Bronchial epithelial cell (primary cell): ENCODE data around the gene CCDC63. TPM values are rescaled to one million over a fixed set of nuclear protein-coding genes. Genes with fewer than 3 reads are reported as not detected.

Experiments used
- DNase-seq: peaks from one replicate; pipeline ENCODE4 v3.0.0-alpha.2; 2010; ENCODE audit warnings: low read depth
- FAIRE-seq: peaks from 2 replicates; lab custom pipeline; 2011; peaks lifted over from hg19 to GRCh38; lab: Jason Lieb, UNC
- H3K27me3 ChIP-seq: 2 replicates; pipeline ENCODE4 v1.5.1; 2011; ENCODE audit warnings: low read length; ENCODE audit not compliant: control insufficient read depth, insufficient read depth
- H3K36me3 ChIP-seq: 2 replicates; pipeline ENCODE4 v1.5.1; 2011; ENCODE audit warnings: low read length; ENCODE audit not compliant: control insufficient read depth, insufficient read depth
- H3K4me3 ChIP-seq: 2 replicates; pipeline ENCODE4 v1.5.1; 2011; ENCODE audit warnings: mild to moderate bottlenecking, low read depth, low read length, control low read depth
- total RNA-seq: library from RNA; depleted of rRNA; stranded (reverse); fragments of >200 nt; gene quantifications from 2 replicates; pipeline ENCODE4 v1.2.1, GENCODE V29; 2014
- TF ChIP-seq, protein P1 (sequence below): IDR thresholded peaks from 2 replicates; pipeline ENCODE4 v1.5.1; 2011; ENCODE audit warnings: mild to moderate bottlenecking, moderate library complexity, low read length, control low read depth, inconsistent platforms; ENCODE audit not compliant: insufficient read depth, severe bottlenecking

The CCDC63 gene
- total RNA-seq = not detected in 2 replicates

- TF ChIP-seq, protein P1, sequence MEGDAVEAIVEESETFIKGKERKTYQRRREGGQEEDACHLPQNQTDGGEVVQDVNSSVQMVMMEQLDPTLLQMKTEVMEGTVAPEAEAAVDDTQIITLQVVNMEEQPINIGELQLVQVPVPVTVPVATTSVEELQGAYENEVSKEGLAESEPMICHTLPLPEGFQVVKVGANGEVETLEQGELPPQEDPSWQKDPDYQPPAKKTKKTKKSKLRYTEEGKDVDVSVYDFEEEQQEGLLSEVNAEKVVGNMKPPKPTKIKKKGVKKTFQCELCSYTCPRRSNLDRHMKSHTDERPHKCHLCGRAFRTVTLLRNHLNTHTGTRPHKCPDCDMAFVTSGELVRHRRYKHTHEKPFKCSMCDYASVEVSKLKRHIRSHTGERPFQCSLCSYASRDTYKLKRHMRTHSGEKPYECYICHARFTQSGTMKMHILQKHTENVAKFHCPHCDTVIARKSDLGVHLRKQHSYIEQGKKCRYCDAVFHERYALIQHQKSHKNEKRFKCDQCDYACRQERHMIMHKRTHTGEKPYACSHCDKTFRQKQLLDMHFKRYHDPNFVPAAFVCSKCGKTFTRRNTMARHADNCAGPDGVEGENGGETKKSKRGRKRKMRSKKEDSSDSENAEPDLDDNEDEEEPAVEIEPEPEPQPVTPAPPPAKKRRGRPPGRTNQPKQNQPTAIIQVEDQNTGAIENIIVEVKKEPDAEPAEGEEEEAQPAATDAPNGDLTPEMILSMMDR = peak; percentile 58
- DNase-seq (no peak), FAIRE-seq (no peak)
- Histone ChIP-seq H3K36me3 (no peaks in the 10 kb centered on the region), H3K4me3 (peak within 1 kb of the TSS; percentile 5), H3K27me3 (peaks cover 5% of the 10 kb centered on the region)
Measured at GRCh38 chr12:110846615-110847566, at the start of gene CCDC63. CCDC63 (plus strand) TSS chr12:110846987; CDS start chr12:110852955, 5,968 bp downstream.

- Histone ChIP-seq H3K36me3 (no peaks in the 10 kb centered on the region), H3K4me3 (no peak overlapping the region), H3K27me3 (no peaks in the 10 kb centered on the region)
- TF ChIP-seq, protein P1 = no peak
- FAIRE-seq (no peak), DNase-seq (no peak)
Measured at GRCh38 chr12:110798461-110798860, 48.3 kb upstream of the CCDC63 start.

- Histone ChIP-seq H3K4me3 (no peak overlapping the region), H3K27me3 (no peaks in the 10 kb centered on the region), H3K36me3 (no peaks in the 10 kb centered on the region)
- FAIRE-seq (no peak), DNase-seq (no peak)
- TF ChIP-seq, protein P1 = no peak
Measured at GRCh38 chr12:110802489-110802888, 44.3 kb upstream of the CCDC63 start.

DNA sequence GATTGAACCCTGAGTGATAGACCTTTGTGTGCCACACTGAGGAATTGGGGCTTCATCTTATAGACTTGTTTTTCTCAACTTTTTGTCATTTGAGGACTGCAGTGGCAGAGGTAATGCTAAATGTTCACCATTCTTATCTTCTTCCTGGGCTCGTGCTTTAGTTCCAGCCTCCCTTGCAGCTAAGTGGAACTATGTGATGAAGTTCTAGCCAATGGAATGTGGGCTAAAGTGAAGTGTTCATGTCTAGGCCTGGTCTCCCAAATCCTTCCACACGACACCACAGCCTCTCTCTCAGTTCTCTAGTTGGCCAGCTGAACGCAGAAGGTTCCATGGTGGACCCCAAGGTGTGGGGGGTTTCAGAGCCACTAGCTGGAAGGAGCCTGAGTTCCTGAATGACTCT, 42.4 kb upstream of the CCDC63 start:
- H3K36me3 ChIP-seq = no peaks in the 10 kb centered on the region
- no peaks in the 10 kb centered on the region for H3K27me3 ChIP-seq
- DNase-seq = no peak
- FAIRE-seq = no peak
- no peak overlapping the region for H3K4me3 ChIP-seq
- TF ChIP-seq, protein P1 = no peak

GRCh38 chr12:110807640-110808039, 39.1 kb upstream of the CCDC63 start:
- TF ChIP-seq, protein P1 = no peak
- H3K36me3 ChIP-seq = no peaks in the 10 kb centered on the region
- H3K27me3 ChIP-seq = peaks cover 4% of the 10 kb centered on the region
- DNase-seq (peak; percentile 67), FAIRE-seq (no peak)
- H3K4me3 ChIP-seq = no peak overlapping the region

DNA sequence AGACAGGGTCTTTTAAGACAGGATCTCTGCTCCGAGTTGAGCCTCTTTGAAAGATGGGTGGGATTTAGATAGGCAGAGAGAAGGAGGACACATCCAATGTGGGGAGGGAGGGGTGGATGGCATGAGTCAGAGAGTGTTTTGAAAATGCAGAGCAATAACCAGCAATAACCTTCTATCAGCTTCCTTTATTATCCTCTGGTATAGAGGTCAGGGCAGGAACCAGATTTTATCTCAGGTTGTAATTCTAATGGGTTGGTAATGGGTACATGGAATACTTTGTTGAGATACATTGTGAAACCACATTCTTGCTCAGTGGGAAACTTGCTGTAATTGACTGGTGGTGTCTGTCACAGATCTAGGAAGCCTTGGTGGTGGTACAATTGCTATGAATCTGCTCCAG, 37.6 kb upstream of the CCDC63 start:
- TF ChIP-seq, protein P1 = no peak
- H3K36me3 ChIP-seq = no peaks in the 10 kb centered on the region
- DNase-seq (no peak), FAIRE-seq (no peak)
- H3K4me3 ChIP-seq = no peak overlapping the region
- H3K27me3 ChIP-seq = peaks cover 4% of the 10 kb centered on the region
